DMS79 (cell line): Measurements from ENCODE around the gene CCR3.

Experiments used
- DNase-seq: peaks from one replicate; lab custom pipeline; 2025; lab: John Stamatoyannopoulos, UW

The CCR3 gene

DNA sequence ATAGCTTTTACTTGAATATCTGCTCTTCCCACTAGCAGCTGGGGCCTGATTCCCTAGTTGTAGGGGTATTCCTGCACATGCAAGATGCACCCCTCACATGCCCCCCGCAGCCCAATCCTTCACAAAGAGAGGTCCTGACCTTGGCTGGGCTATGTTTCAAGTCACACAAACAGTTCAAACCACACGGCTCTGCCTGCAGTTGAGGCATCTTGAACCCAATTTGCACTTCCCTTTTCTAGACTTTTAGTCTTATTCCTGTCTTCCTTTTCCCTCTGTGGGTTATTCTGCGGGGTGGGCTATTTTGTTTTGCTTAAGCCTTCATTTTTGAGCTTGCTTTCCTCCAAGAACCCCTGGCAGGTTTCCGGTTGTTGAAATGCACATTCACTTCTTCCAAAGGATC lies 20.9 kb upstream of the CCR3 start:
- DNase-seq, result no peak

DNA sequence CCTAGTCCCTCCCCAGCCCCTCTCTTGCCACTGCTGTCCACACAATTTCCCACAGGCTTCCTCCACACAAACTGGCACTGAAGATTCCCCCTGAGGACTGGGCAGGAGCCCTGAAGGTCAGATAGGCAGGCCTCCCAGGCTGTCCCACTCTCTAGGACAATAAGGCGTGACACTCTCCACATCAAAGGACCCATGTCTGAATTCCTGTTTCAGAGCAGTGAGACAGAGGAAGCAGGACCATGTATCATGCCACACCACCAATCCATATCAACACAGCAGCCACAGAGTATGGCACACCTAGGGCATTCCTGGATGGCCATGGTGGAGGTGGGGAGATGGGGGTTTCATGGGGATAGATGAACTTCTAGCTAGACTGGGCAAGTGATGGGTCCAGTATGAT lies 20.3 kb upstream of the CCR3 start:
- no peak for DNase-seq

DNA sequence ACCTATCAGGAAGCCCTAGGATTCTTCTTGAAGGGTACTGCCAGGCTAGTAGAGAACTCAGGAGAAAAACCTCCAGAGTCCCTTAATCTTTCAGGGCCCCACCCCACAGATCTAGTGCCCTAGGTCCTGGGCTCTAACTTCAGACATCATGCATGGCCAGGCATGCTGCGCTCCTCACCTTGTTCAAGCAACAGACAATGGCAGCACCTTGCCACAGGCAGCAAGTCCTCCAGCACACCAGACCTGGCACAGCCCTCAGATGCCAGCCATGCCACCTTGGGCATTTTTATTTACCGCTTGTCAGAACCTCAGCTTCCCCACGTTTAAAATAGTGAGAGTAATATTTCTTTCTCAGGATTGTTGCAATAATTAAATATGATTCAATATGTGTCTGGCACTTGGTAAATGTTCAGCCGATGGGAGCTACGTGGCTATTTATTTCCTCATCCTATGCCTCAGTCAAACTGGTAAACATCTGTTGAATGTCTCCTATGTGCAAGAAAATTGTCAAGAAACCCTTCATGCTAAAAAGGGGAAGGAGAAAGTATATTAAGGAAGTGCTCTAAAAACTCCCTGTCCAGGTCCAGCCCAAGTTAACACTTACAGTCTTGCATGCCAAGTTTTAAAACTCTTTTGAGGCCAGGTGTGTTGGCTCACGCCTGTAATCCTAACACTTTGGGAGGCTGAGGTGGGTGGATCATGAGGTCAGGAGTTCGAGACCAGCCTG lies 19.7 kb upstream of the CCR3 start:
- DNase-seq, result no peak

DNA sequence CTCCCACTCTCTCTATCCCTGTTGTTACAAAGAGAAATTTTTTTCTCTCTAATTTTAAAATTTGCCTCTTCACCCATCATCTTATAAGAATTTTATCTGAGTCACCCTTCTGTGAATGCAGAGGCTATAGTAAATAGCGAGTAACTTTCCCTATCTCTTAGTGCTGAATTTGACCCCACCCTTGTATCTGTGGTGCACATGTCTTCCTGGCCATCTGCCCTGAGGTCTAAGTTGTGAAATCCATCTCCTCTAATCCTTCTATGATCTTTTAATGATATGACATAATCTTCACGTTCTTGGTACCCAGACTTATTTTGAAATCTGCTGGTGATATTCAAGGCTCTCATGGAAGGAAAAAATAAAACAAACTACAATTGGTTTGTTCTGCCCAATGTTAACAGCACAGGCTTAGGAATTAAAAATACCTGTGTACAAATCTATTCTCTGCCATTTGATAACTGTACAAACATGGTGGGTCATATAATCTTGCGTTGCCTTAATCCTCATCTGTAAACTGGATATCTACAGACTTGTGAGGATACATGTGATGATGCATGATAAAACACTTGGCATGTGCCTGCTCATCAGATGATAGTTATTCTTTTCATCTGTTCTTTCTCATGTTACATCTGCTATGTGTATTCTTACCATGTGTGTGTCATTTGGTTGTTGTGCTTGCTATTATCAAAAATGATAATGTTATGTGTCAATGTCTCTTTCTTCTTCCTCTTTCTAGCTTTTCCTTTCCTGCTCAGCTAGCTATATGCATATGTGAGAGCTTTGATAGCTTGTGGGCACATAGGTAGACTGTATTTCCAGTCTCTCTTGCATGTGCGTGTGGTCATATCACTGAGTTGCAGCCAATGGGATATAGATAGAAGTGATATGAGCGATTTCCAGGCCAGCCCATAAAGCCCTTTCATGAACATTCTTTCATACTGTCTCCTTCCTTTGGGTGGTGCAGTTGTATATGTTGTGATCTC lies 13.7 kb upstream of the CCR3 start:
- DNase-seq, result no peak

DNA sequence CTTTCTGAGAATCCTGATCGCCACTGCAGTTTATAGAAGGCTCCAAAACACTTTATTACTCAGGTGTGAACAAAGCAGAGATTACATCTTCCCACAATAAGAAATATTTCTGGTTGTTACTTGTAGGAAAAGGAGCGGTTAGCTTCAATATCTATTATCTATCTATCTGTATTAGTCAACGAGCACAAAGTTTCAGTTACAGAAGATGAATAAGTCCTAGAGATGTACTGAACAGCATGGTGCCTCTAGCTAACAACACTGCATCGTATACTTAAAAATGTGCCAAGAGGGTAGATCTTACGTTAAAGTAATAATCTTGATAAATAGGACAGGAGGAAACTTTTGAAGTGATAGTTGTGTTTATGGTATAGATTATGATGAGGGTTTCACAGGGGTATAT lies 10.9 kb upstream of the CCR3 start:
- DNase-seq, result no peak

DNA sequence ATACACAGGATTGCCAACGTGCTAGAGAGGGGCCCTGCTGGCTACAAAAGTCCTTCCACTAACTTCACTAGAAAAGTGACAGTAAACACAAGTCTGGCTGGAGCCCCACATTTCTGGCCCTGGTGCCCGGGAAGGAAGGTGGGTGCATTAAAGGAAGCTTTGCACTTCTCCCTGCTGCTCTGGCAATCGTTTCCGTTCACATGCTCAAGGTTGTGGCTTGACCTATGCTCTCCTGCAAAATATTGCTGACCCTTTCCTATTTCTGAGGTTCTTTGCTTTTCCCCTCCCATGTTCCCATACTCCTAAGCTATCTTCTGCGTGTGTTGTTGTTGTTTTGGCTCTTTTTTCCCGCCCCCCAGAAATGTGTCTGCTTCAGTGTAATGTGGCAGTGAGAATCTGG lies 9.1 kb upstream of the CCR3 start:
- DNase-seq, result no peak

DNA sequence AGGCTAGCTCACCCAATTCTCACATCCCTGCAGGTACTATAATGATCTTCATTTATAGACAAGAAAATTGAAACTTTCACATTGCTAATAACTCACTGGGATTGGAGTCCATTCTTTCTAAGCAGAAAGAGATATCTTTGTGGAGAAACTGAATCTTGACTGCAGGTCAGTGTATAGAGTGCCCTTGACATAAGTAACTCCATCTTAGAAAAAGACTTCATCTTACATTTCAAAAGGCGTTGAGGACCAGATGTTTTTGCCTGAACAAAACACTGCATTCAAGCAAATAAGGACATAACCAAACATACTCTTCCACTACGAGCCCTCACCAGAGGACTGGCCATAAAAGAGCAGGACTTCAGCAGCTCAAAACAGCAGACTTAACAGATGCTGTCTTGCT lies 6.8 kb upstream of the CCR3 start:
- no peak for DNase-seq

DNA sequence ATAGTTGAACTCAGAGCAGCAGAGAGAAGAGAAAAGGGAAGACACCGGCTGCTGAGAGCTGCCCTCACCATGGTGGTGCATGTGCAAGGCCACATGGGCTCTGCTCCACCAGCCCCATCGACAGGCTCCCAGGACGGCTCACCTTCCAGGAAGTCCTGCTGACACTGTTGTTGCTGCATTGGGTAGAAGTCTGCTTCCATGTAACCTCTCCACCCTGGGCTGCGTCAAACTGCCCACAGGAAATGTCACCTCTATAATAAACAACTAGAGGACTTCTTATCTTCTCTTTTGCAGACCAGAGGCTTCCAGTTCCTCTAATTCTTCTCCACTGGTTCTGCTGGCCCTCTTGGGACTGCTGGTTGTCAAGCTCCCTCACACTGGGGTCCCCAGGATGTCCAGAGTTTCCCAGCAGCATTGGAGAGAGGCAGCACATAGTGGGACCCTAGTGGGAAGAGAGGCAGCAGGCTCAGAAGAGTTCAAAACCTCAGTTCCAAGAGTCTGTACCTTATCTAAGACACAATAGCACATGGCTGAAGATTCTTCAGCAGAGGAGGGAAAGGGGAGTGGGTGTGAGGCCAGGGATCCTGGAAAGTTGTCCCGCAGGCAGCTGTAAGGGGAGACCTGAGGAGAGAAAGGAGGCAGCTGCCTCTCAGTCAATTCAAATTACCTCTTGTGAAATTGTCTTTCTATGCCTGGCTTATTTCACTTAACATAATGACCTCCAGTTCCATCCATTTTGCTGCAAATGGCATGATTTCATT lies 5.8 kb upstream of the CCR3 start:
- DNase-seq, result no peak

DNA sequence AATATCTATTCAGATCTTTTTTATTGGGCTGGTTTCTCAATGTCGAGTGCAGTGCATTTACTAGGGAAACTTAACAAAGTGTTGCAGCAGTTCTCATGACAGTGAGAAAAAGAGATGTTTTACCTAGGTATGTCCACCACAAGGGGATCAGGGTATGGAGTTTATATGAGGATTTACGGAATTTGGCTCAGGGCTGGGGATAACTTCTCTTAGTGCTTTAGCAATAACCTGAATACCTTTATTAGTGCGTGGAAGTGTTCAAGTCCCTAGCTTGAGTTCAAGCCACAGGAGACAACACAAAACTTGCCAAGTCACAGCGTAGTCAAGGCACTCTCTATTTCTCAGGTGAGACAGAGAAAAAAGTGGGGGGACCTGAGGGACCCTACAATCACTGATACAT lies 3.9 kb upstream of the CCR3 start:
- DNase-seq, result no peak

DNA sequence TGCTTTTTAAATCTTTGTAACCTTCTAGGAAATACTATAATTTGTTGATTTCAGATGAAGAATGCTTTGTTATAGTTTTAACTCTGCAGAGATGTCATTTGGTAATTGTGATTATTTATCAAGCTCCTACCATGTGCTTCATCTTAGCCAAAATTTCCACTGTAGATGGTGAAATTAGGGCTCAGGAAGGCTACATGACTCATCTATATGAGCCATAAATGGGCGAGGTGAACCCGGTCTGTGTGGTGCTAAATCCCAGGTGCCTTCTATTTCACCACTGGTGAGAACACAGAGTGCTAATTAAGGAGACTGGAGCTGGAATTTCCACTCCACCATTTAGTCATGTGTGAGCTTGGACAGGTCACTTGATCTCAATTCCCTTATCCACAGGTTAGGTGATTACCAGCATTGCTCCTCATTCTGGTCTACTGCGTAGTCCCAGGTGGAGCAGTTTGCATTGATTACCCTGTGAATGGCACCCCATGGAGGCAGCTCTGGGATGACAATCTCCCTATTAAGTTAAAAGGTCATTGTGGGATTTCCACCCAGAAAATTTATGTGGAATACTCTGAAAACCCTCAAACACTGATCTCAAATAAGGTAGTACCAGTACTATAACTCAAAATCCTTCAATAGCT lies 2.8 kb upstream of the CCR3 start:
- no peak for DNase-seq

DNA sequence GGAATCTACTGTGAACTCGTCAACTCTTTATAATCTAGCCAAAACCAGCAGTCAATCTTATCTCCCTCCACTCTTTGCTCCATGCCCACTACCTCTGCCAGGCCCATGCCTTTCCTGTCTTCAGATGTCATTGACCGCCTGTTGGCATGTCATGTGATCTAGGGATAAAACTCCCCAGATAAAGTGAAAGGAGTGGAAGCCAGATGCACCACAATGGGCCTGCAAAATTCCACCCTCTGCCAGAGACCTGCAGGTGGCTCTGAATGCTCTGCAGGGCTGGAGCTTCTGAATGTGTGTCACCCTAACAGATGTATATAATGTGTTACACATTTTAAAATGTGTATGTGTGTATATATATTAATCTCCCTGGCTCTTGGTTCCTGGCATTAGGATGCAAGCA lies 2.3 kb upstream of the CCR3 start:
- no peak for DNase-seq

DNA sequence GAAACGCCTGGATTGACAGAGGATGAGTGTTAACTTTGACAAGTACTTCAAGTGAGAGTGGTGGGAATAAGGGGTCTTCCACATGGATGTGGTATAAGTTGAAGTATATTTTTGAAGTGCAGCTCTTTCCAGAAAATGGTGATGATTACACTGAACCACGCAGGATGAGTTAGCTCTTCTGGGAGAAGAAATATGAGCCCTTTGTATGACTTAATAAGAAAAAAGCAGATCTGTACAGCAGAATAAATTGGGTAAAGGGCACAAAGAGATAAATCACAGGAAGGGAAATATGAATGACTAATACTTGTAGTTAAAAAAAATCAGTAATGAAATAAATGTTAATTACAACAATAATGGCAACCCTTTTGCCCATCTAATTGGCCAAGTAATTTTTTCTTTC lies 1.3 kb downstream of the CCR3 start:
- no peak for DNase-seq

DNA sequence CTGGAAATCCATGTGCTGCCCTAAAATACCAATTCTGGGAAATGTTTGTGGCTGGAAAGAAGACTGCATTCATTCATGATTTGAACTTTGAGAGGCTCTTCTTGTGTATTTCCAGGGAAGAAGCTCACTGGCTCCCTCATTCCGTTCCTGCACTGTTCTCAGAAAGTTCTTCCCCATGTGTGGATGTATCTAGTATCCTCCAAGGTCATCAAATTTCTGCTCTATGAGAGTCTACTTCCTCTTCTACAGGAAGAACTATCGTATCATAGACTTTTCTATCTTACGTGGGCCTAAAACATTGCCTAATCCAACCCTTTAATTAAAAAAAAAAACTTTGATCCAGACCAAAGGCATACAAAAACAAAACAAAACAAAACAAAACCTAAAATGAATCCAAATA lies 2.9 kb downstream of the CCR3 start:
- DNase-seq, result no peak

DNA sequence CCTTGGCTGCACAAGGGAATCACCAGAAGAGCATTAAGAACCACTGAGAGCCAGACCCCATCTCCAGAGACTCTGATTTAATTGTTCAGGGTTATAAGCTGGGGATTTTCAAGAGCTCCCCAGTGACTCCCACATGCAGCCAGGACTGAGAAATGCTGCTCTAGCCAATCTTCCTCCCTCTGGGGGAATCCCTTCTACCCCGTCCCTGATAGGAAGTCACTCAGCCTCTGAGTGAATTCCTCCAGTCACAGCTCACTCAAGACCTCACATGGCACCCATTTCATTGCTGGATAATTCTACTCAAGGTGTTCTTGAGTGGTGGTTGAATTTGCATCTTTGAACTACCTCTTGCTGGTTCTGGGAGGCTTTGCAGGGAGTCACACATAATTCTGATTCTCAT lies 10.7 kb downstream of the CCR3 start:
- no peak for DNase-seq

DNA sequence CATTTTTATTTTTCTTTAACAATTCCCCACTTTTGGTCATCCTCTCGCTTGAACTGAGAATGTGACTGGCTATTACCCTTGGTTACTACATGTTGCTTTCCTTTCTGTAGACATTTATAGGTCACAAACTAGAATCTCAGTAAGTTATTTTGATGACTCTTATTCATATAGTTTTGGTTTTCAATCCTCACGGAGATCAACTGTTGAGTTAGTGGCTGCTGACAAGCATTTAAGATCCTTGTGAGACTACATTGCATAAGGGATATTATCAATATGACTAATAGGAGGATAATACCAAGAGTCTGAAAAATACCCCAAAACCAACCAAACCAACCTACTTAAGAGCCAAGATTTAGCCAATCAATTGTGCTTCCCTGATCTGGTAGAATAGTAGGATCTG lies 16.3 kb downstream of the CCR3 start:
- no peak for DNase-seq

DNA sequence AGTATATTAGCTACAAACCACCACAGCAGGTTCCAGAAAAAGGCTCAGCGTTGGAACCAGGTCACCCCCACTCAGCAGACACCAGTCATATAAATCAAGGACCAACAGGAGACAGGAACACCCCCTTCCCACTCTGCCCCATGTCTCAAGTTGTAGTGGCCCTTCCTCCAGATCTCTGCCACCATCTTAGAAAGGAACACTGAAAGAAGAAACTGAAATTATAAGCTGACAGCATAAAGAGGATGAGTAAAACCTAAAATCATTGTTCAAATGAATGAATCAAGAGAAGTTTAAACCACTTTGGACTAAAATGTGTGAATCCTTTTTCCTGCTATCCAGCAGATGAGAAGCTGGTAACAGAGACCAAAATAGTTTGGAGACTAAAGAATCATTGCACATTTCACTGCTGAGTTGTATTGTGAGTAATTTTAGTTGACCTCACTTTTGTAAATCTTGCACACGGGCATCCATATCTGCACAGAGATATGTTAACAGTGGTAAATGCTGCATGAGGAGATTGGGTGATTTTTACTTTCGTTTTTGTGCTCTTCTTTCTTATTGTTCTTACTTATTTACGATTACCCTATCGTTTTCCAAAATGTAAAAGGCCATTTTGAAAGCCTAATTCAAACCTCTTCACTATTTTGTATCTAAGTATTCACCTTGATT lies 19.8 kb downstream of the CCR3 start:
- DNase-seq, result no peak

DNA sequence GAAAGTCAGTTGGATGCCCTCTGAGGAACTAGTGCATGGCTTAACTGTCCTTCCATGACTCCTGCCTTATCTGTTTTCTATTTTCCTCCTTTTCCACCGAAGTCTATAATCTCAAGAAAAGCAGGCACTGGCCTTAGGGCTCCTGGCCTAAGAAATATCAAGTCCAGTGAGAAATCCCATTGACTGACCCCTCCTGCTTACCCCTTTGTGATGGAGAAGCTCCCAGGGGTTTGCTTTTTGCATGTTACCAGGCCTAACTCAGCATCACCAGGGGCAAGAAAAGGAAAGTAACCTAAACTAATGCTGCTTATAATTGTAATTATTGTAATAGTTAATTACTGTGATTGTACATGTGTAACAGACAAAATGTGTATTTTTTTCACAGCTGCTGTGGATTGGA lies 21.7 kb downstream of the CCR3 start:
- no peak for DNase-seq

DNA sequence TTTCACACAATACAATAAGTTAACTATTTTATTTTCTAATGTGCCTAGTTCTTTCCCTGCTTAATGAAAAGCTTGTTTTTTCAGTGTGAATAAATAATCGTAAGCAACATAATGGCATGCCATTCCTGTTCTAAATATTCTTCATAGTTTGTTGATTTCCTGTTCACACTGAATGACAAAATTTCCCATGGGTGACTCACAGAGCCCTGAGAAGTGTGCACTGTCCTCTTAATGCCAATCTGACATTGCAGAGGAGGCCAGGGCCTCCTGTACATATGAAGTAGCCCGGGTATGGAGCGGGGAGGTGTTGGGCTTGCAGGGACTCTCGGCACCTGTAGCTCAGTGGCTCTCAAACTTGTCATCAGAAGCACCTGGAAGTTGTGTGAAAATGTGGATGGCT lies 24.3 kb downstream of the CCR3 start:
- DNase-seq, result no peak

DNA sequence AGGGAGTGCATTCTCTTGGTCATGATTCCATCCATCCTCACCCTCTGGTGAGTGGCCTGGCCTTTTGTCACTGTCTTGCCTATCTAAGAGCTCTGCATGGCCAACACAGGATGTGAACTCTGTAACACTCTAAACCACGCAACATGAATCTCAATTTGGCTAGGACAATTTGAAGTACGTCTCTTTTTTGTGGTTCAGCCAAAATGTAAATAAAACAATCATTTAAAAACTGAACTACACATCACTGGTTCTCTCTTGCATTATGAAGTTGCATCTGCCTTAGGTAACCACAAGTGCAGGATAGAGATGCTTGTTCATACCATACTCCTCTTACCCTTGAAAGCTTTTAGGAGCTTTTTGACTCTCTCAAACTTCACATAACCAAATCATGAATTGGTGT lies 27.3 kb downstream of the CCR3 start:
- no peak for DNase-seq

DNA sequence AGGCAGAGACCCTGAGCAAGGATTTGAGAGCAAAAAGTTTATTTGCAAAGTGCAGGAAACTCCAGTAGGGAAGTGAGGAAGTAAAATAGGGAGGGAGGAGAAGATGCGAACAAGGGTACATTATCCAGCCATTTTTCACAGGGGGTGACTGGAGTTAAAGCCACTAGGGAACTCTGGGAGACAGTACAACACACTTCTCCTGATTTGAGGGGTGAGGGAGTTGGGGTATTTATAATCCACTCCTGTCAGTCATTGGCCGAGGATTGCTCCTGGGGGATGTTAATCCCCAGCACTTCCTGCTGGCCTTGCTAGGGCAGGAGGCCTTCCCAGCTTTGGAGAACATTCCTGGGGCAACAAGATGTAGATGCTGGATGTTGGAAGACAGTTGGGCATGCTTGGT lies 28.2 kb downstream of the CCR3 start:
- DNase-seq, result no peak

DNA sequence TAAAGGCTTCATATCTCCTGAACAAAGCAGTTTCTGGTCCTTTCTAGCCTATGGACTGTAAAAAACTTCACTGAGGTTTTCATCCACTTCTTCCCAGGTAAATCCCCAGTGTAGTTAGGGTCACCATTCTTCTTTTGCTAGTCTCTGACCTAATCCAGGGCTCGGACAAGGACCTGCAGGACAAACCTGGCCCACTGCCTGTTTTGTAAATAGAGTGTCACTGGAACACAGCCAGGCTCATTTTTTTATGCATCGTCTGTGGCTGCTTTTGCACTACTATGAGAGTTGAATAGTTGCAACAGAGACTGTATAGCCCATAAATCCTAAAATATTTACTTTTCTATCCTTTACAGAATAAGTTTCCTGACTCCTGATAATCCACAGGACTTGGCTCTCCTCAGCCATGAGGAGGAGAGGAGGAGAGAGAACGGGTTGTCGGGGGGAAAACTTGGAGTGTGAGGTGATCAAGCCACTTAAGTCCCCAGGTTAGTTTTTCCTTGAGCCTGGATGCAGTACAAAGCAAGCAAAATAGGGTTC lies 29.0 kb downstream of the CCR3 start:
- no peak for DNase-seq
